MV-4-11 (cell line): ENCODE results near the gene NLRP5.
"Not testable (repeated sequence)": the region's sequence is repeated elsewhere in the genome, so short reads cannot be mapped to it uniquely, and the experiment has no call there.

Experiments
- DNase-seq: peaks from one replicate; lab custom pipeline; 2025; lab: John Stamatoyannopoulos, UW

The NLRP5 gene

DNA sequence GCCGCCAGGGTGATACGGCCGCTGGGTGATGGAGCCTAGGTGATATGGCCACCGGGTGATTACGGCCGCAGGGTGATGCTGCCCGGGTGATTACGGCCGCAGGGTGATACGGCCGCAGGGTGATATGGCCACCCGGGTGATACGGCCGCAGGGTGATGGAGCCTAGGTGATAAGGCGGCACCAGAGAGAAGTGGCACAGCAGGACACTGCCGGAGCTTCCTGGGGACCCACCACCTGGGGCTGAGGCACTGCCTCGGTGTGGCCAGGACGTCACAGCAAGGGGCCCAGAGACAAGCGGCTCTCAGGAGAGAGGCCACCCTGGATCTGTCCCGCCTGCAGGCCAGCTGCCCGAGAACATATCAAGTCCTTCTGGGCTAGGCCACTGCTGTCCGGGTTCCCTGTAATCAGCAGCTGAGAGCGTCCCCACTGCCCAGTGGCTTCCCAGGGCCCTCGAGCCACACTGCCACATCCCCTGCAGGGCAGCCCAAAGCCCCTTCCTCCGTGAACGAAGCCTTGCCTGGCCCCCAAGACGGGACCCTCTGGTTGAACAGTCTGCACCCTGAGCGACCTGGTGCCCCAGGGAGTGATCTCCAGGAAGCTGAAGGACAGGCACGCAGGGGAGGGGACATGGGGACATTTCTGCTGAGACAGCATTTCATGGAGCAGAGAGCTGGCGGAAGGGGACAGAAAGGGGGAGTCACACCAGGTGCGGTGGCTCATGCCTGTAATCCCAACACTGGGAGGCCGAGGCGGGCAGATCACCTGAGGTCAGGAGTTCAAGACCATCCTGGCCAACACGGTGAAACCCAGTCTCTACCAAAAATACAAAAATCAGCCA, 112.4 kb downstream of the NLRP5 start:
- DNase-seq: no peak

DNA sequence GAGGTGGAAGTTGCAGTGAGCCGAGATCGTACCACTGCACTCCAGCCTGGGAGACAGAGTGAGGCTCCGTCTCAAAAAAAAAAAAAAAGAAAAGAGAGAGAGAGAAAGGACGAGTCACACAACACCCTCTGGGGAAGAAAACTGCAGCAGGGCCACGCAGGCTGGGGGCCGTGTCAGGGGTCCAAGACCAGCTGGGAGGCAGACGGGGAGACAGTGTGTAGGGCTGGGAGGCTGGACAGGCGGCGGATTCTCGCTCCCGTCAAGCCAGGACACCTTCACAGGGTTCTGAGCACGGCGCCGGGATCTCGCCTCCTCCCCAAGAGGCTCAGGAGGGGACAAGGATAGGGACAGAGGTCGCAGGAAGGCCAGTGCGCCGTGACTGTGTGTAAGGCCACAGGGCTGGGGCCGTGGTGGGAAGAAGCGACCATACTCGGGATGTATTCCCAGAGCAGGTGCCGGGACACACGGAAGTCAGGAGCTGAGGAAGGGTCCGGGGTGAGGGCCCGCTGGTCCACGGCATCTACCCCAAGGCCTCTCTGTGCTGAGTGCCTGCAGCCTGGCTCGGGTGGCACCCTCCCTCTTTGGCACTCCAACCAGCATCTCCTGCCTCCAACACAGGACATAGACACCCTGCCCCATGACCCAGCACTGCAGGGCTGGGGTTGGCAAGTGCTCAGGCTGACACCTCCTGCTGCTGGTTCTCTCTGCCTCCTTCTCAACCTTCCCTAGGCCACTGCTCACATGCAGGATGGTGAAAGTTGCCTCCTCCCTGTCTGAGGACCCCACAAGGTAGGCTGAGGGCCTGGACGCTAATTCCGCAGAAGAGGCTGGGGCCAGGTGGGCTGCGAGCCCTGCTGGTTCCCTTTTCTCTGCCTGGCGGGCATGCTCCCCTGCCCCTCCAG, 113.3 kb downstream of the NLRP5 start:
- no peak for DNase-seq

DNA sequence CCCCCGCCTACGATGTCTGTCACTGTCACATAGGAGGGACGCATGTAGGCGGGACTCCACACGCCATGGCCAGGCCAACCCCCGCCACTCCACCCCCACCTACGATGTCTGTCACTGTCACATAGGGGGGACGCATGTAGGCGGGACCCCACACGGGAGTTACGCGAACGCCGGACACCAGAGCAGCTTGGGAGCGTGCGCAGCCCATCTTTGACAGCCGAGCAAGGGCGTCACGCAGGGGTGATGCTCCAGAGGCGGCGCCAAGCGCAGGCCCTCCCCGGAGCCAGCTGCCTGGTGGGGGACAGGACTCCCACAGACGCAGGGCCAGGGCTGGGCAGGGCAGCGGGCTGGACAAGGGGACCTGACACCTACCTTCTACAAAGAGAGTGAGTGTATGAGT, 114.5 kb downstream of the NLRP5 start:
- no peak for DNase-seq

DNA sequence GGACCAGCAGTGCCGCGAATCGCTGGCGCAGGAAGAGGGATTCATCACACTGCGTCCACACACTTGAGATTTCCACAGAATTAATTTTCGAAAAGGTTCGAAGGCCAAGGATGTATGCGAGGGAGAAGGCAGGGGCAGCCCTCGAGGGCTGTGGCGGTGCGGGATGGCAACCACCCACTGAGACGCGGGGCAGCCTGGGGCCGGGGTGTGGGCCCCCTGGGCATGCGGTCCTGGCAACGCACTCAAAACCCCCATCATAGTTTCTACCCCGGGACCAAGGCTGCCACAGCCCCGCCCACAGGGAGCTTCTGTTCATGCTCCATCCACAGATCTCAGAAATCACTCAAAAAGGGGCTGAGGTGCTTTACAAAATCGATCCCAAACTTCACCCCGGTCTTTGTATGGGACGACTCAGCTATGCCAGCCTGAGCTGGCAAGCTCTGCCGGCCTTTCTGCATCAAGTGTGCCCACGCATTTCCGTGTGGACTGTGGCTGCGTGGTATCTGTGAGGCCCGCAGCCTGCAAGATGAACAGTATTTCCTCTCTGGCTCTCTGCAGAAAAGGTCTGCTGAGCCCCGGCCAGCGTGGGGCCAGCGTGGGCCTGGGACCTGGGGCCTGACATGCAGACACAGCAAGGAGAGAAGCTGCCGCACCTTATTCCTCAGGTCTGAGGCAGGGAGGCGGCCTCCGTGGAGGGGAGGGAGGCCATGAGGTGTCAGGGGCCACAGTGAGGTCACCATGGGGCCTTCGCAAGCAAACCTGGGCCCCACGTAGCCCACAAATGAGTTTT, 115.4 kb downstream of the NLRP5 start:
- DNase-seq: no peak

DNA sequence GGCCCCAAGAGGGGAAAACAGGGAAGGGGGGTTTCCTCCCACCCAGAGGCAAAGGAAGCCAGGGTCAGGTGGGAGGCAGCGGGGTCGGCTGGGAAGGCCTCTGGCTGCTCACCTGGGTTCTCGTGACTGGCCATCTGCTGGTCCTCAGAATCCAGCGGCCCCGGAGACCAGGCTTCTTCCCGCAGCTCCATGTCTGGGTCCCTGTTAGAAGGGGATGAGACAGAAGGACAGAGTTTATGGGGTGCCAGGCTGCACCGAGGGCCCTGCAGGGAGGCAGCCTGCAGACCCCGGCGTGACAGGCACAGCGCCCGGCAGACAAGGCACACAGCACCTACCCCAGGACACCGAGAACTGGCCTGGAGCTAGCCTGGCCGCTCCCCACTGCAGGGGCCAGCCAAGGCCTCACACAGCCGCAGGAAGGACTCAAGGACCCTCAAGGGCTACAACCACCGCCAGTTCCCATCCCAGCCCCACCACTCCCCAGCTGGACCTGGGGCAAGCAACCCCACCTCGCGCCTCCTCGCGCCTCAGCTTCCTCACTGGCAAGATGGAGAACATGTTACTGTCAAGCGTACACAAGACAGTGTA, 116.5 kb downstream of the NLRP5 start:
- DNase-seq: no peak

DNA sequence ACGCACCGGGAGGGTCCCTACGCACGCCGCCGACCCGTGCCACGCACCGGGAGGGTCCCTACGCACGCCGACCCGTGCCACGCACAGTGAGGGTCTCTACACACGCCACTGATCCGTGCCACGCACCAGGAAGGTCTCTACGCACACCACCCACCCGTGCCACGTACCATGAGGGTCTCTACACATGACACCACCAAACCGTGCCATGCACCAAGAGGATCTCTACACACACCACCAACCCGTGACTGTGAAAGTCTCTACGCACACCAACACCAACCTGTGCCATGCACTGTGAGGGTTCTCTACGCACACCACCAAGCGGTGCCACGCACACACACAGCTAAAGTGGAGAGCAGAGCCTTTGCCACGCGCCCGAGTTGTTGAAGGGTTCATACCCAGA, 117.8 kb downstream of the NLRP5 start:
- no peak for DNase-seq

DNA sequence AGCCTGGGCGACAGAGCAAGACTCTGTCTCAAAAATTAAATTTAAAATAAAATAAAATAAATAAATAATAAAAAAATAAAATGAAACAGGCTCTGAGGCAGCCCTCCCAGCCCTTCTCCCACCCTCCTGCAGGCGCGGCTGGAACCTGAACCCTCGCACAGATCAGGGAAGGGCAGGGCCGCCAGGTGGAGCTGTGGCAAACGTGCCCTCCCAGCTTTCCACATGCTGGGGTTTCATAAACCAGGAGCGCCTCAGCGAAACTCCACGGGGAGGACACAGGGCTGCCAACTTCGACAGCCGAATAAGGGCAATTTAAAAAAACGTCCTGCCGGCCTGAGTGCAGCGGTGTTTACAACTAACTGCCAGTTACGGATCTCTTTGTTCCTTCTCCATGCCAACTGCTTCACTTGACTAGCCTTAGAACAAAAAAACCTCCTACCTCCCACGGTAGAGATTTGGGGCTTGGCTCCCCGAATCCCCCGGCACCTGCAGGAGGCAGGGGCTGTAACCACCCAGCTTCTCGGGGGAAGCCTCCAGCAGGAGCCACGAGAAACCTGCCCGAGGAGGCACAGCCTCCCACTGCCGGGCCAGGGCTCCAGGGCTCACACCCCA, 118.6 kb downstream of the NLRP5 start:
- no peak for DNase-seq

DNA sequence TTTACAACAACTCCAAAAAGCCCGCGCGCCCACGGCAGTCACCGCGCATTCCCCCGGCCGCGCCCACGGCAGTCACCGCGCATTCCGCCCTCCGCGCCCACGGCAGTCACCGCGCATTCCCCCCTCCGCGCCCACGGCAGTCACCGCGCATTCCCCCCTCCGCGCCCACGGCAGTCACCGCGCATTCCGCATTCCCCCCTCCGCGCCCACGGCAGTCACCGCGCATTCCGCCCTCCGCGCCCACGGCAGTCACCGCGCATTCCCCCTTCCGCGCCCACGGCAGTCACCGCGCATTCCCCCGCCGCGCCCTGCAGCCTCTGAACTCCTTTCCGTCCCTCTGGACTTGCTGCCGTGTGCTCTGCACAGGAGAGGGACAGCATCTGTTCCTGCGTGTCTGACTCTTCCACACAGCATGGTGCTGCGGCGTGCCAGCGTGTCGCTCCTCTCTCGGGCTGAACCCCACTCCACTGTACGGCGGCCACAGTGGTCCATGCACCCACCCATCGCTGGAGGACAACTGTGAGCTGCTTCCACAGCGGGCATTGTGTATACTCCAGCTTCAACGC, 119.3 kb downstream of the NLRP5 start:
- DNase-seq: not testable (repeated sequence)

DNA sequence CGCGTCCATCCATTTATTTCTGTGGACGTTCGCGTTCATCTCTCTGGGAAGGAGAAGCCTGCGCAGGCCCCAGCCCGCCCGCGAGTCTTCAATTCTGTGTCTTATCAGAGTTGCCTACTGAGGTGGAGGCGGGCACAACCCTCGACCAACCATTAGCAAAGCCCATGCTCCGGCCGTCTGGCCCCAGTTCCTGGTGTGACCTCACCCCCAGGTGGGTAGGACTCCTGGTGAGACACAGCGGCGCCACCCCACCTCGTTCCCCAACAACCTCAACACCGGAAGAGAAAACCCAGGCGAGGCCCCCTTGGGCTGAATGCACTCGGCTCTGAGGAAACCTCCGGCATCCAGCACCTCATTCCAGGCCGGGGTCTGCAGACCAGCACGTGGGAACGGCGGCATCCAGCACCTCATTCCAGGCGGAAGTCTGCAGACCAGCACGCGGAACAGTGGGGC, 119.8 kb downstream of the NLRP5 start:
- DNase-seq: no peak

DNA sequence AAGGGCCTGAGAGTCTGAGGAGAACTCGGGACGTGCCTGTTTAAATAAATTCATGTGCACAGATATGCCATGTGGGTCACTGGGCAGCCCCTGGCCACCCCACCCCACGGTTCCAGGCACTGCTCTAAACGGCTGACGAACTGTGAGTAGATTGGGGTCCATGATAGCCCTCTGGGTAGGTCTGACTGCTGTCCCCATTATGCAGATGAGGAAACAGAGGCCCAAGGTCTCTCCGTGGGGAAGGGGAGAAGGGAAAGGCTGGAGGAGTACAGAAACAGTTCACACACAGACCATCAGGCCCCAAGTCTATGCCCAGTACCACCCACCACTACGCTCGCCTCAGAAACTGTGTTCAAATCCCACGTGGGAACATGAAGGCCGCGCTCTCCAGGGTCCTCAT, 120.4 kb downstream of the NLRP5 start:
- no peak for DNase-seq

DNA sequence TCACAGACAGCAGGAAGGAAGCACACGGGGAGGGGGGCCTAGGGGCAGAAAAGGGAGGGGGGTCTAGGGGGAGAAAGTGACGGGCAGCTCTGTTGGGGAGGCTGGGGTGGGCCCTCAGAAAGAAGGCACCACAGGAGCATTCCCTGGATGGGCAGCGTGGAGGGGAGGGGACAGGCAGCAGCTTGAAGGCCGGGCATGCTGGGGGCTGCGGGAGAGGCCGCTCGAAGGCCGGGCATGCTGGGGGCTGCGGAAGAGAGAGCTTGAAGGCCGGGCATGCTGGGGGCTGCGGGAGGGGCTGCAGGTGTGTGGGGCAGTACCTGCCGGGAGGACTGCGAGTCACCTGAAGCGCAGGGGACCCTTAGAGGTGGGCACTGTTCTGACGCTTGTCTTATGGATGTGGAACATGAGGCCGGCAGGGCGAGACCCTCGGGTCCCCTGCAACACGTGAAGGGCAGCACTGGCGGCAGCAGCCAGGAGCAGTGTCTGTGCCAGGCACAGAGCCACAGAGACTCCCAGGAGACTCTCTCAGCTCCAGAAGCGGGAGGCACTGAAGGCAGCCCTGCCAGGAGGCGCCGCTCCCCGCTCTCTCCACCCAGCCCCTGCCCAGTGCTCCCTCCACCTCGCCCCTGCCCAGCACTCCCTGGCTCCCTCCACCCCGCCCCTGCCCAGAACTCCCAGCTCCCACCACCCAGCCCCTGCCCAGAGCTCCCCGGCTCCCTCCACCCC, 121.2 kb downstream of the NLRP5 start:
- DNase-seq: no peak

DNA sequence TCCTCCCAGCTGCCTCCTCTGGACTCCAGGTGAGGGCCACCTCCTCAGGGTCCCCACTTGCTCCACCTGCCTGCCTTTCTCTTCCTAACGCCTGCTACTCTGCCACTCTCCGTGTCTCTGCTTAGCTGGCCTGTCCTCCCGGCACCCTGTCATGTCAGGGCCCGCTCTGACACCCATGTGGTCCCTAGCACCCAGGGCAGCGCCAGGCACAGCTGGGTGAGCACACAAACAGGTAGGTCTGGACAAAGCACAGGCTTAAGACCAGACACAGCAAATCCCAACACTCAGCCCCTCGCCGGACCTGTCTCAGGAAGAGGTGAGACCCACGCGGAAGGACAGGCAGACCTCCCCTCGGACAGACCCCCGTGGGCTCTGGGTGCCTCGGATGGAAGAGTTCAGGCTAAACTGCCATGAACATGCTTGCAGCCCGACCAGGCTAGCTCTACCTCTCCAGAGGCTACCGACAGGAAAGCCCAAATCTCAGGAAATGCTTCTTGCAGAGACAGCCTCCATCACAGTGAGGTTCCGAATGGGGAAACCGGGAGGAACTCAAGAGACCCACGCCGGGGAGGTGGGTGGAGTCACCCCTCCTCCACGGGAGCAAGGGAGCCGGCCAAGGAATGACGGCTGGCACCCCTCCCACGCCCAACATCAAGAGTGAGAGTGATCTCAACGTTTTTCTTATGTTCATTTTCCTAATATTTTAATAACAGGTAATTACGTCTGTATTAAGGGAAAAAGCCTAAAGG, 122.0 kb downstream of the NLRP5 start:
- no peak for DNase-seq

DNA sequence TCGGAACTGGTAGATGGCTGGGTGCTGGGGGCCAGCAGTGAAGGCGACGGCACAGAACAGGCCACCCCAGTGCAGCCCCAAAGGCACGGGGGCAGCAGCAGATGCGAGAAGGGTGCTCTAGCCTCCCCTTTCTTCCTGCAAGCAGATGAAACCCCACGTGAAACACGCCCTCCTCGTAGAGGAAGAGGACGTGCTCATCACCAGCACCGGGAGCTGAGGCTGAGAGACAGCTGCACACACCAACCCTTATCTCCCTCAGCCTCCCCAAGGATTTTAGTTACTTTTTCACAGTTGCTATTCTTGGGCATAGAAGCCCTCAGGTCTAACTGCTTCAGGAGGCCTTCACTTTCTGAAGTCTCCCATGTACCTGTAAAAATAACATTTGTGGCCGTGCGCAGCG, 122.7 kb downstream of the NLRP5 start:
- DNase-seq: no peak

DNA sequence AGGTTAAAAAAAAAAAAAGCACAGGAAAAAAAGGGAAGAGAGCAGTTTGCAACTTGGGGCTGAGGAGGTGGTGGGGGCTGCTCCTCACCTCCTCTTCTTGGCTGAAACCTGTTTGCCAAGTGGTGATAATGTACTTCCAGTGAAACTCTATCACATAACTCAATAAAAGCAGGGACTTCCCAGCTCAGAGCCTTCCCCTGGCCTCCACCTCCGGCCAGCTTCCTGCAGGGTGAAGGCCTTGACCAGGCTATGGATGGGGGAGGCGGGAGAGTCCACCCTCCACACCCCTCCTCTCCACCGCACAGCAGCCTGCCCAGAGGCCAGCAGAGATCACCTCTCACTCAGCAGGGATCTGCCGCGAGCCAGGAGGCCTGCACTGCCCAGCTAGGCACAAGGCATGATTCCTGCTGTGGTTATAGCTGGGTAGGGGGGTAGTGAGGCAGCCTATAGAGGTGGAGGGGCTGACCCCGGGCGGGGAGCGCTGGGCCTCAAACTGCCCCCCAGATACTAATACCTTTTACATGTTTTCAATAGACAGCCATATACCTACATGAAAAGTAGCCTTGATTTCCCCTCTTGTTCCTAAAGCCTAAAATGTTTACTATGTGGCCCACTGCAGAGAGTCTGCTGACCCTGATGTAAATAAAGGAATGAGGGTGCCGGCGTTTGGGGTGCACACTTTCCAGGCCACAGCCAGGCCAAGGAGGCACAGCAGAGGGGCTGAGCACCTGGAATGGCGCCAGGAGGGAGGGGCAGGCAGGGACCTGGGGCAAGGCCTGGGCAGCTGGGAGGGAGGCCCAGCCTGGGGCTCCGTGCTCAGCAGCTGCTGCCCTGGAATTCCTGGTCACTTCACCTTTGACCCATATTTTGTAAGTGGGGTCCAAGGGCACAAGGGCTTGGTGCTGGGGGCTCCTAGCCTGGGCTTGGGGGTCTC, 124.2 kb downstream of the NLRP5 start:
- peak; percentile 31 for DNase-seq
